Smooth muscle cell (in vitro differentiated cells): ENCODE data around the gene KLF16. TPM values are rescaled to one million over a fixed set of nuclear protein-coding genes. Genes with fewer than 3 reads are reported as not detected.

ENCODE experiments used
- DNase-seq: peaks from one replicate; lab custom pipeline; 2025; ENCODE audit not compliant: unreplicated experiment; lab: John Stamatoyannopoulos, UW
- H2AFZ ChIP-seq: fragments of 200-600 bp; sonication (generic); 2 replicates; pipeline ENCODE4 v1.6.0; 2016; ENCODE audit warnings: antibody characterized with exemption, low read depth, mild to moderate bottlenecking
- H3F3A ChIP-seq: fragments of 200-600 bp; sonication (generic); 2 replicates; pipeline ENCODE4 v1.6.0; 2017; ENCODE audit warnings: antibody characterized with exemption, low read depth
- H3K27ac ChIP-seq: fragments of 200-600 bp; sonication (generic); 2 replicates; pipeline ENCODE4 v1.5.1; 2016; ENCODE audit warnings: low read depth, mild to moderate bottlenecking
- H3K27me3 ChIP-seq: fragments of 200-600 bp; sonication (generic); 2 replicates; pipeline ENCODE4 v1.6.1; 2016; ENCODE audit warnings: low read depth, mild to moderate bottlenecking
- H3K36me3 ChIP-seq: fragments of 200-600 bp; sonication (generic); 2 replicates; pipeline ENCODE4 v1.5.1; 2016; ENCODE audit warnings: low read depth
- H3K4me1 ChIP-seq: fragments of 200-600 bp; sonication (generic); 2 replicates; pipeline ENCODE4 v1.5.1; 2016; ENCODE audit warnings: low read depth
- H3K4me2 ChIP-seq: fragments of 200-600 bp; sonication (generic); 2 replicates; pipeline ENCODE4 v1.6.0; 2016; ENCODE audit warnings: mild to moderate bottlenecking
- H3K4me3 ChIP-seq: fragments of 200-600 bp; sonication (generic); 2 replicates; pipeline ENCODE4 v1.5.1; 2016; ENCODE audit warnings: mild to moderate bottlenecking
- H3K79me2 ChIP-seq: fragments of 200-600 bp; sonication (generic); 2 replicates; pipeline ENCODE4 v1.6.0; 2016; ENCODE audit warnings: low read depth, mild to moderate bottlenecking
- H3K9ac ChIP-seq: fragments of 200-600 bp; sonication (generic); 2 replicates; pipeline ENCODE4 v1.6.0; 2016; ENCODE audit warnings: low read depth
- H3K9me3 ChIP-seq: fragments of 200-600 bp; sonication (generic); replicated peaks from 2 replicates; pipeline ENCODE4 v1.5.1; 2016; ENCODE audit warnings: low read depth
- H4K20me1 ChIP-seq: fragments of 200-600 bp; sonication (generic); 2 replicates; pipeline ENCODE4 v1.6.0; 2016; ENCODE audit warnings: low read depth
- WGBS: methylation state at CpG from one replicate; pipeline ENCODE4 v1.1.7; 2016; ENCODE audit warnings: low lambda C conversion rate; 5-methylcytosine and 5-hydroxymethylcytosine counted together
- polyA plus RNA-seq: library from polyadenylated mRNA; unstranded; fragments of >200 nt; fragmentation: Nextera tagmentation; extraction: Ambion mirVana; gene quantifications from 2 replicates; pipeline ENCODE4 v1.2.1, GENCODE V29; 2016
- total RNA-seq: library from RNA; depleted of rRNA; stranded (reverse); fragments of >200 nt; gene quantifications from 2 replicates; pipeline ENCODE4 v1.2.3, GENCODE V29; 2014
- TF ChIP-seq, protein P1 (sequence below): fragments of 200-600 bp; sonication (generic); IDR thresholded peaks from 2 replicates; pipeline ENCODE4 v1.5.1; 2017; ENCODE audit warnings: borderline replicate concordance, mild to moderate bottlenecking, antibody characterized with exemption; ENCODE audit not compliant: insufficient read depth, poor library complexity, severe bottlenecking

Gene KLF16
- total and polyA plus RNA-seq, 2 experiments from 2014 or later = 5.8 to 15.4 TPM

DNA sequence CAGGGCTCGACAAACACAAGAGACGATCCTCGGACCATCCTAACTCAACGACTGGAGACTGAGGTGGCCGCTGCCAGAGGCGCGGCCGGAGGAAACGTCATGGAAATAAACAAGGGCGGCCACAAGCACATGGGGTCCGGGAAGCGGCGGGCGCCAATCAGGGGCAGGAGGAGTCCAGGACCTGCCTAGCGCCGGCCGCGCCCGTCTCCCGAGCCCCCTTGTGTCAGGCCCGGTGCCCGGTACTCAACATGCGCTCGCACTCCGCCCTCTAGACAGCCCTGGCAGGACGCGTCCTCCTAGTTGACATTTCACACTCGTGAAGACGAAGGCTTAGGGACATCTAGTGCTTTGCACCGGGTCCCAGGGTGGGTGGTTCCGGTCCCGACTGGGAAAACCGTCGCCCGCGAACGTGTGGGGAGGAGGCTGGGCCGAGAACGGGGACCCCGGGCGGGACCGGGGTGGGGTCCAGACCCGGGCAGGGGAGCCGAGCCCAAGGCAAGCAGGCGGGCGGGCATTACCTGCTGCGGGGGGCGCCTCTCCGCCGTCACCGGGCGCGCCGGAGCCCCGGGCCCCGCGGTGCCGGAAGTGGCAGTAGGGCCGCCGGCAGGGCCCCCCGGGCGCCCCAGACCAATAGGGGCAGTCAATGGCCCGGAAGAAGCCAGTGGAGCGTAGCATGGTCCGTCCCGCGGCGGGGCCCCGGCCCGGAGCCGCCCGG, 15.5 kb downstream of the KLF16 start:
- Histone ChIP-seq H3K4me3 (peak overlapping the region; percentile 93), H3K27me3 (no peaks in the 10 kb centered on the region), H3K4me1 (peaks cover 11% of the 10 kb centered on the region), H3K9ac (peak overlapping the region; percentile 100), H3K36me3 (no peaks in the 10 kb centered on the region), H3F3A (peaks cover 12% of the 10 kb centered on the region), H3K9me3 (no peaks in the 10 kb centered on the region), H2AFZ (no peak overlapping the region), H3K79me2 (peaks cover 56% of the 10 kb centered on the region), H3K4me2 (peak overlapping the region; percentile 100), H3K27ac (peak overlapping the region; percentile 100), H4K20me1 (peaks cover 60% of the 10 kb centered on the region)
- TF ChIP-seq, protein P1, sequence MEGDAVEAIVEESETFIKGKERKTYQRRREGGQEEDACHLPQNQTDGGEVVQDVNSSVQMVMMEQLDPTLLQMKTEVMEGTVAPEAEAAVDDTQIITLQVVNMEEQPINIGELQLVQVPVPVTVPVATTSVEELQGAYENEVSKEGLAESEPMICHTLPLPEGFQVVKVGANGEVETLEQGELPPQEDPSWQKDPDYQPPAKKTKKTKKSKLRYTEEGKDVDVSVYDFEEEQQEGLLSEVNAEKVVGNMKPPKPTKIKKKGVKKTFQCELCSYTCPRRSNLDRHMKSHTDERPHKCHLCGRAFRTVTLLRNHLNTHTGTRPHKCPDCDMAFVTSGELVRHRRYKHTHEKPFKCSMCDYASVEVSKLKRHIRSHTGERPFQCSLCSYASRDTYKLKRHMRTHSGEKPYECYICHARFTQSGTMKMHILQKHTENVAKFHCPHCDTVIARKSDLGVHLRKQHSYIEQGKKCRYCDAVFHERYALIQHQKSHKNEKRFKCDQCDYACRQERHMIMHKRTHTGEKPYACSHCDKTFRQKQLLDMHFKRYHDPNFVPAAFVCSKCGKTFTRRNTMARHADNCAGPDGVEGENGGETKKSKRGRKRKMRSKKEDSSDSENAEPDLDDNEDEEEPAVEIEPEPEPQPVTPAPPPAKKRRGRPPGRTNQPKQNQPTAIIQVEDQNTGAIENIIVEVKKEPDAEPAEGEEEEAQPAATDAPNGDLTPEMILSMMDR = no peak
- no peak for DNase-seq
- 2% methylated on average over 52 of the region's 72 CpGs for WGBS

DNA sequence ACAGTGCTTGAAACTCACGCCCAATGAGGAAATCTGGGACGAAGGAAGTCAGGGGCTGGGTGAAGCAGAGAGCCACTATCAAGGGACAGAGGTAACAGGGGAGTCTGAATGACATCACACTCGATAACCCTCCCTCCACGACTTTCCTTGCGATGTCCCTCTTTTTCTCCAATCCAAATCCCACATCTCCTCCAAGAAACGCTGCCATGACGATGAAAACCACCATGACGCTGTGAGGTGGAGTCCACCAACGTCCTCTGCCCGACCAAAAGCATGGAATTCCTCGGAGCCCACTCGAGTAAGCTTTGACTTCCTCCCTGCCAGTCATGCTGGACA, 16.1 kb downstream of the KLF16 start:
- Histone ChIP-seq H2AFZ (no peak overlapping the region), H3K4me3 (peak overlapping the region; percentile 93), H3K79me2 (peaks cover 58% of the 10 kb centered on the region), H3K27me3 (no peaks in the 10 kb centered on the region), H4K20me1 (peaks cover 60% of the 10 kb centered on the region), H3K4me2 (peak overlapping the region; percentile 100), H3K27ac (peak overlapping the region; percentile 100), H3K9ac (peak overlapping the region; percentile 100), H3K9me3 (no peaks in the 10 kb centered on the region), H3F3A (peaks cover 12% of the 10 kb centered on the region), H3K36me3 (no peaks in the 10 kb centered on the region), H3K4me1 (peaks cover 11% of the 10 kb centered on the region)
- no peak for DNase-seq
- 18% methylated on average over 12 of the region's 12 CpGs for WGBS
- TF ChIP-seq, protein P1 = no peak

DNA sequence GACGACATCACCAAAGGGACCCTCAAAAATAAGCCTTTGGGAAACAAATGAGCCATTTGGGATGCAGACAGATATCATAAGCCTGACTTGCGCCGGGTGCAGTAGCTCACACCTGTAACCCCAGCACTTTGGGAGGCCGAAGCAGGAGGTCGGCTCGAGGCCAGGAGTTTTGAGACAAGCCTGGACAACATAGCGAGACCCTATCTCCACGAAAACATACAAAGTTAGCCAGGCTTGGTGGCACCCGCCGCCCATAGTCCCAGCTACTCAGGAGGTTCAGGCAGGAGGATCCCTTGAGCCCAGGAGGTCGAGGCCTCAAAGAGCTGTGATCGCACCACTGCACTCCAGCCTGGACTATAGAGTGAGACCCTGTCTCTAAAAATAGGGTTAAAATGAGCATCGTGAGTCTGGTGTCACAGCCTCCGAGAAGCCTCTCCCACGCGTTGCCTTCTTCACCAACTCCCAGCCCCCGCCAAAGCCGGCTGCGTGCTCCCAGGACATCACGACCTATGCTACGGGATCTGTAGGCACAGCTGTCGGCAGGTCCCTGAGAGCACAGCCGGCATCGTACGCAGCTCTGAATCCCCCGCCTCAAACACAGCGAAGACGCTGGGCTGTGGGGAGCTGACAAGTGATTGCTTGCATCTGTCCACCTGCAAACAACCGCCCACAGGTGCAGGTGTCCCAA, 16.7 kb downstream of the KLF16 start:
- TF ChIP-seq, protein P1 = no peak
- H3F3A ChIP-seq = peaks cover 12% of the 10 kb centered on the region
- DNase-seq = no peak
- H4K20me1 ChIP-seq = peaks cover 64% of the 10 kb centered on the region
- H3K27me3 ChIP-seq = no peaks in the 10 kb centered on the region
- H2AFZ ChIP-seq = no peak overlapping the region
- H3K4me2 ChIP-seq = peak overlapping the region; percentile 100
- peaks cover 11% of the 10 kb centered on the region for H3K4me1 ChIP-seq
- peaks cover 63% of the 10 kb centered on the region for H3K79me2 ChIP-seq
- peak overlapping the region; percentile 100 for H3K9ac ChIP-seq
- no peaks in the 10 kb centered on the region for H3K36me3 ChIP-seq
- no peaks in the 10 kb centered on the region for H3K9me3 ChIP-seq
- peak overlapping the region; percentile 93 for H3K4me3 ChIP-seq
- H3K27ac ChIP-seq = peak overlapping the region; percentile 100
- WGBS = 92% methylated on average over 29 of the region's 29 CpGs

DNA sequence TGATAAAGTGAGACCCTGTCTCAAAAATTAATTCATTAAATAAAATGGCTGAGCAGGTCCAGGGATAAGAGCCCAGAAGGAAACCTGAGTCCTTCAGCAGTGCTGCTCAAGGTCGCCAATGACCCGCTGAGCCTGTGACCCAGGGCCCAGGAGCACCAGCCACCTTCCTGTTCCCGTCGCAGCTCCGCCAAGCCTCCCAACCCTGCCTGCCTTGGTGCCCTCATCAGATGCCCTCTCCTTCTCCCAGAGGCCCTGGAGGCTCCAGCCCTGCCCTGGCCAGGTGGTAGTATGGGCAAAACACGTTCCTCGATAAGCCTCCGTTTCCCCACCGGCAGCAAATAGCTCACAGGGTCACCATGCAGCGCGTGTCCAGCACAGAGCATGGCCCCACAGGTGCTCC, 17.7 kb downstream of the KLF16 start:
- Histone ChIP-seq H3K4me3 (no peak overlapping the region), H3K4me2 (no peak overlapping the region), H3K4me1 (peaks cover 11% of the 10 kb centered on the region), H3K9me3 (no peaks in the 10 kb centered on the region), H4K20me1 (peaks cover 74% of the 10 kb centered on the region), H3F3A (peaks cover 6% of the 10 kb centered on the region), H3K27ac (no peak overlapping the region), H3K79me2 (peaks cover 73% of the 10 kb centered on the region), H3K9ac (no peak overlapping the region), H3K36me3 (no peaks in the 10 kb centered on the region), H2AFZ (no peak overlapping the region), H3K27me3 (no peaks in the 10 kb centered on the region)
- WGBS = 98% methylated on average over 11 of the region's 11 CpGs
- TF ChIP-seq, protein P1 = no peak
- no peak for DNase-seq
